GM23338 (cell line): ENCODE data around the gene EPHA4. TPM values are rescaled to one million over a fixed set of nuclear protein-coding genes. Genes with fewer than 3 reads are reported as not detected.

Source experiments
- ATAC-seq: fragments of 200-7000 bp; cut with Tn5 transposase; 3 replicates; pipeline ENCODE4 v1.9.1; 2020
- DNase-seq: peaks from one replicate; pipeline ENCODE4 v3.0.0-alpha.2; 2015; ENCODE audit warnings: low spot score
- H2AFZ ChIP-seq: fragments of 200-600 bp; sonication (generic); 2 replicates; pipeline ENCODE4 v1.8.0; 2016; ENCODE audit warnings: antibody characterized with exemption, mild to moderate bottlenecking, moderate library complexity
- H3F3A ChIP-seq: fragments of 200-600 bp; sonication (generic); replicated peaks from 2 replicates; pipeline ENCODE4 v1.8.0; 2017; ENCODE audit warnings: antibody characterized with exemption, mixed run types, low read depth
- H3K27ac ChIP-seq: fragments of 200-600 bp; sonication (generic); 2 replicates; pipeline ENCODE4 v1.6.1; 2016; ENCODE audit warnings: low read depth
- H3K27me3 ChIP-seq: fragments of 200-600 bp; sonication (generic); 2 replicates; pipeline ENCODE4 v1.8.0; 2016; ENCODE audit warnings: mild to moderate bottlenecking, mixed run types, moderate library complexity; ENCODE audit not compliant: insufficient read depth
- H3K36me3 ChIP-seq: fragments of 200-600 bp; sonication (generic); 2 replicates; pipeline ENCODE4 v1.8.0; 2016; ENCODE audit warnings: mild to moderate bottlenecking; ENCODE audit not compliant: insufficient read depth
- H3K4me1 ChIP-seq: fragments of 200-600 bp; sonication (generic); 2 replicates; pipeline ENCODE4 v1.8.0; 2016; ENCODE audit warnings: mild to moderate bottlenecking, moderate library complexity; ENCODE audit not compliant: insufficient read depth
- H3K4me2 ChIP-seq: fragments of 200-600 bp; sonication (generic); 2 replicates; pipeline ENCODE4 v1.7.1; 2017; ENCODE audit warnings: mixed run types
- H3K4me3 ChIP-seq: fragments of 200-600 bp; sonication (generic); 2 replicates; pipeline ENCODE4 v1.6.1; 2016; ENCODE audit warnings: mixed run types
- H3K79me2 ChIP-seq: fragments of 200-600 bp; sonication (generic); replicated peaks from 2 replicates; pipeline ENCODE4 v1.8.0; 2017; ENCODE audit warnings: mild to moderate bottlenecking; ENCODE audit not compliant: insufficient read depth
- H3K9me2 ChIP-seq: fragments of 200-600 bp; sonication (generic); 2 replicates; pipeline ENCODE4 v1.8.0; 2017; ENCODE audit not compliant: insufficient read depth
- H4K20me1 ChIP-seq: fragments of 200-600 bp; sonication (generic); replicated peaks from 2 replicates; pipeline ENCODE4 v1.8.0; 2017; ENCODE audit warnings: mild to moderate bottlenecking; ENCODE audit not compliant: insufficient read depth
- H3K27ac Mint-ChIP-seq: 2 replicates; pipeline ENCODE4 v1.8.0; 2020; ENCODE audit warnings: inconsistent platforms, mild to moderate bottlenecking, moderate library complexity, mixed read lengths
- H3K27me3 Mint-ChIP-seq: 3 replicates; pipeline ENCODE4 v1.8.0; 2022; ENCODE audit warnings: low read depth, mild to moderate bottlenecking, moderate library complexity, mixed read lengths, inconsistent platforms; ENCODE audit not compliant: insufficient read depth, poor library complexity
- H3K36me3 Mint-ChIP-seq: 3 replicates; pipeline ENCODE4 v1.8.0; 2021; ENCODE audit warnings: low read depth, mild to moderate bottlenecking, inconsistent platforms, moderate library complexity, mixed read lengths
- H3K4me1 Mint-ChIP-seq: 3 replicates; pipeline ENCODE4 v1.8.0; 2020; ENCODE audit warnings: mild to moderate bottlenecking, inconsistent platforms, mixed read lengths
- H3K4me3 Mint-ChIP-seq: 3 replicates; pipeline ENCODE4 v1.8.0; 2021; ENCODE audit warnings: moderate library complexity, mild to moderate bottlenecking, inconsistent platforms, mixed read lengths
- H3K9me3 Mint-ChIP-seq: 3 replicates; pipeline ENCODE4 v1.8.0; 2020; ENCODE audit warnings: moderate library complexity, mild to moderate bottlenecking, inconsistent platforms, mixed read lengths
- EZH2phosphoT487 ChIP-seq: fragments of 200-600 bp; sonication (generic); IDR thresholded peaks from one replicate; pipeline ENCODE4 v1.8.1; 2018; ENCODE audit warnings: antibody characterized with exemption; ENCODE audit not compliant: unreplicated experiment
- JUNB ChIP-seq: IDR thresholded peaks from one replicate; pipeline ENCODE4 v1.6.1; 2016; ENCODE audit warnings: antibody characterized with exemption; ENCODE audit not compliant: unreplicated experiment
- NANOG ChIP-seq: IDR thresholded peaks from 2 replicates; pipeline ENCODE4 v1.6.1; 2016; ENCODE audit warnings: antibody characterized with exemption, borderline replicate concordance
- POLR2AphosphoS5 ChIP-seq: IDR thresholded peaks from 2 replicates; pipeline ENCODE4 v1.6.1; 2016; ENCODE audit warnings: antibody characterized with exemption, low read depth
- ZNF114 ChIP-seq: fragments of 250-450 bp; sonication (Bioruptor Pico); IDR thresholded peaks from 2 replicates; pipeline ENCODE4 v1.5.0; 2020; ENCODE audit warnings: mild to moderate bottlenecking, moderate library complexity
- ZNF331 ChIP-seq: fragments of 250-450 bp; sonication (Bioruptor Pico); IDR thresholded peaks from 2 replicates; pipeline ENCODE4 v1.5.0; 2020; ENCODE audit warnings: low read depth, mild to moderate bottlenecking, moderate library complexity
- polyA plus RNA-seq: library from polyadenylated mRNA; unstranded; fragments of >200 nt; fragmentation: Nextera tagmentation; extraction: Ambion mirVana; gene quantifications from 2 replicates; pipeline ENCODE4 v1.2.1, GENCODE V29; 2016
- total RNA-seq: library from RNA; depleted of rRNA; stranded (reverse); fragments of >200 nt; shearing (Covaris generic); gene quantifications from 2 replicates; pipeline ENCODE4 v1.2.3, GENCODE V29; 2014
- TF ChIP-seq, protein P1 (sequence below): IDR thresholded peaks from 2 replicates; pipeline ENCODE4 v1.6.1; 2016; ENCODE audit warnings: antibody characterized with exemption
- TF ChIP-seq, protein P2 (sequence below): IDR thresholded peaks from one replicate; pipeline ENCODE4 v1.6.1; 2018; ENCODE audit warnings: antibody characterized with exemption; ENCODE audit not compliant: unreplicated experiment
- TF ChIP-seq, protein P3 (sequence below), 2 experiments: fragments of 200-600 bp in 1 of 2; sonication (generic) in 1 of 2; conservative IDR thresholded peaks; 2 replicates each; pipeline versions ENCODE4 v1.5.1 to v1.6.1; 2016 to 2017; ENCODE audit warnings: antibody characterized with exemption in 2 of 2, low read depth in 2 of 2, mild to moderate bottlenecking in 2 of 2, moderate library complexity in 1 of 2

EPHA4 gene
- total and polyA plus RNA-seq, 2 experiments from 2014 or later, result 4.1 to 6.2 TPM

DNA sequence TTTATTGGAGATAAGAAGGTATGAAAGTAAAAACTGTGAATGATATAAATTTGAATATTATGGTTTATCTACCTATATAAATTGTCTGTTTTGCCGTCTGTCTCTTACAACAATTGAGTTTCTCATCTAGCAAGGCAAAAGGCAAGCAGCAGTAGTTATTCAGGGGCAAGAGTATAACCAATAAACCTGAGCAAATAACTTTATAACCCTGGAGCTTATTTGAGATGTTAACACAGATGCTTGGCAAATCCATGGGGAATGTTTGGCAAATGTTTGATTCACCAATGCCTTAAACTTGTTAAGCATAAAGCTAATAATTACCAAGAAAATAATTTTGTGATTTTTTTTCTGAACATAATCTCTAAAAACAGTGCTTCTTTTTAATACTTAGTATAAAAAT lies 9.9 kb upstream of the EPHA4 start:
- no peaks in the 10 kb centered on the region for H3K9me3 Mint-ChIP-seq
- H3K4me2 ChIP-seq, result no peak overlapping the region
- no peaks in the 10 kb centered on the region for H3K27me3 Mint-ChIP-seq
- no peak overlapping the region for H3K27ac ChIP-seq
- H3K27me3 ChIP-seq, result no peaks in the 10 kb centered on the region
- H3K4me3 ChIP-seq, result no peak overlapping the region
- H3F3A ChIP-seq, result no peaks in the 10 kb centered on the region
- H3K4me3 Mint-ChIP-seq, result no peak overlapping the region
- H3K79me2 ChIP-seq, result no peaks in the 10 kb centered on the region
- H3K36me3 Mint-ChIP-seq, result no peaks in the 10 kb centered on the region
- ATAC-seq (no peak), DNase-seq (no peak)
- no peaks in the 10 kb centered on the region for H3K36me3 ChIP-seq
- no peaks in the 10 kb centered on the region for H4K20me1 ChIP-seq
- peaks cover 23% of the 10 kb centered on the region; the same call in 2 of the 3 replicates for H3K4me1 Mint-ChIP-seq
- H3K9me2 ChIP-seq, result no peaks in the 10 kb centered on the region
- H3K4me1 ChIP-seq, result peaks cover 16% of the 10 kb centered on the region
- TF ChIP-seq EZH2phosphoT487 (no peak), ZNF114 (CRISPR knock-in tag) (no peak), POLR2AphosphoS5 (no peak), NANOG (no peak), JUNB (no peak), ZNF331 (CRISPR knock-in tag) (no peak)
- TF ChIP-seq, protein P1, sequence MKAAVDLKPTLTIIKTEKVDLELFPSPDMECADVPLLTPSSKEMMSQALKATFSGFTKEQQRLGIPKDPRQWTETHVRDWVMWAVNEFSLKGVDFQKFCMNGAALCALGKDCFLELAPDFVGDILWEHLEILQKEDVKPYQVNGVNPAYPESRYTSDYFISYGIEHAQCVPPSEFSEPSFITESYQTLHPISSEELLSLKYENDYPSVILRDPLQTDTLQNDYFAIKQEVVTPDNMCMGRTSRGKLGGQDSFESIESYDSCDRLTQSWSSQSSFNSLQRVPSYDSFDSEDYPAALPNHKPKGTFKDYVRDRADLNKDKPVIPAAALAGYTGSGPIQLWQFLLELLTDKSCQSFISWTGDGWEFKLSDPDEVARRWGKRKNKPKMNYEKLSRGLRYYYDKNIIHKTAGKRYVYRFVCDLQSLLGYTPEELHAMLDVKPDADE, result no peak
- TF ChIP-seq, protein P2, sequence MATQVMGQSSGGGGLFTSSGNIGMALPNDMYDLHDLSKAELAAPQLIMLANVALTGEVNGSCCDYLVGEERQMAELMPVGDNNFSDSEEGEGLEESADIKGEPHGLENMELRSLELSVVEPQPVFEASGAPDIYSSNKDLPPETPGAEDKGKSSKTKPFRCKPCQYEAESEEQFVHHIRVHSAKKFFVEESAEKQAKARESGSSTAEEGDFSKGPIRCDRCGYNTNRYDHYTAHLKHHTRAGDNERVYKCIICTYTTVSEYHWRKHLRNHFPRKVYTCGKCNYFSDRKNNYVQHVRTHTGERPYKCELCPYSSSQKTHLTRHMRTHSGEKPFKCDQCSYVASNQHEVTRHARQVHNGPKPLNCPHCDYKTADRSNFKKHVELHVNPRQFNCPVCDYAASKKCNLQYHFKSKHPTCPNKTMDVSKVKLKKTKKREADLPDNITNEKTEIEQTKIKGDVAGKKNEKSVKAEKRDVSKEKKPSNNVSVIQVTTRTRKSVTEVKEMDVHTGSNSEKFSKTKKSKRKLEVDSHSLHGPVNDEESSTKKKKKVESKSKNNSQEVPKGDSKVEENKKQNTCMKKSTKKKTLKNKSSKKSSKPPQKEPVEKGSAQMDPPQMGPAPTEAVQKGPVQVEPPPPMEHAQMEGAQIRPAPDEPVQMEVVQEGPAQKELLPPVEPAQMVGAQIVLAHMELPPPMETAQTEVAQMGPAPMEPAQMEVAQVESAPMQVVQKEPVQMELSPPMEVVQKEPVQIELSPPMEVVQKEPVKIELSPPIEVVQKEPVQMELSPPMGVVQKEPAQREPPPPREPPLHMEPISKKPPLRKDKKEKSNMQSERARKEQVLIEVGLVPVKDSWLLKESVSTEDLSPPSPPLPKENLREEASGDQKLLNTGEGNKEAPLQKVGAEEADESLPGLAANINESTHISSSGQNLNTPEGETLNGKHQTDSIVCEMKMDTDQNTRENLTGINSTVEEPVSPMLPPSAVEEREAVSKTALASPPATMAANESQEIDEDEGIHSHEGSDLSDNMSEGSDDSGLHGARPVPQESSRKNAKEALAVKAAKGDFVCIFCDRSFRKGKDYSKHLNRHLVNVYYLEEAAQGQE, result no peak
- TF ChIP-seq, protein P3, sequence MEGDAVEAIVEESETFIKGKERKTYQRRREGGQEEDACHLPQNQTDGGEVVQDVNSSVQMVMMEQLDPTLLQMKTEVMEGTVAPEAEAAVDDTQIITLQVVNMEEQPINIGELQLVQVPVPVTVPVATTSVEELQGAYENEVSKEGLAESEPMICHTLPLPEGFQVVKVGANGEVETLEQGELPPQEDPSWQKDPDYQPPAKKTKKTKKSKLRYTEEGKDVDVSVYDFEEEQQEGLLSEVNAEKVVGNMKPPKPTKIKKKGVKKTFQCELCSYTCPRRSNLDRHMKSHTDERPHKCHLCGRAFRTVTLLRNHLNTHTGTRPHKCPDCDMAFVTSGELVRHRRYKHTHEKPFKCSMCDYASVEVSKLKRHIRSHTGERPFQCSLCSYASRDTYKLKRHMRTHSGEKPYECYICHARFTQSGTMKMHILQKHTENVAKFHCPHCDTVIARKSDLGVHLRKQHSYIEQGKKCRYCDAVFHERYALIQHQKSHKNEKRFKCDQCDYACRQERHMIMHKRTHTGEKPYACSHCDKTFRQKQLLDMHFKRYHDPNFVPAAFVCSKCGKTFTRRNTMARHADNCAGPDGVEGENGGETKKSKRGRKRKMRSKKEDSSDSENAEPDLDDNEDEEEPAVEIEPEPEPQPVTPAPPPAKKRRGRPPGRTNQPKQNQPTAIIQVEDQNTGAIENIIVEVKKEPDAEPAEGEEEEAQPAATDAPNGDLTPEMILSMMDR (conservative IDR thresholded peaks at IDR 0.05; ENCODE audit: low read depth in 2 of 2), result no peak
- no peak overlapping the region for H3K27ac Mint-ChIP-seq
- H2AFZ ChIP-seq, result no peak overlapping the region

DNA sequence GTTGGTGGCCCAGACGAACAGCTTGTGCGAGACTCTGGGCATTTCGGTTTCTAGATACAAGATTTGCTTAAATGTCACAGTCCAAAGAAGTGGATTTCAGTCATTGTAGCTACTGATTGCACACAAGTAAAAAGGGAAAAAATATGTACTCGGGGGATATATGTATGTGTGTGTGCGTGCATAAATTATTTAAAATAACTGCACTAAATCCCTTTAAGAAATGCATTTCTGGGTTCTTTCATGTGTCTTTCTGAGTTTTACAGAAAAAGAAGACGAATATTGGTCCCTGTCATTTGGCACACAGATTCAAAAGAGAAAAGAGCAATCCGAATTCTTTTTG lies 2.1 kb upstream of the EPHA4 start:
- peaks cover 43% of the 10 kb centered on the region for H3K27me3 Mint-ChIP-seq
- DNase-seq, result no peak
- Histone ChIP-seq H3K4me1 (peaks cover 19% of the 10 kb centered on the region), H3K27ac (no peak overlapping the region), H4K20me1 (no peaks in the 10 kb centered on the region), H3K4me3 (peak overlapping the region; percentile 93), H3K9me2 (no peaks in the 10 kb centered on the region), H2AFZ (peak overlapping the region; percentile 98), H3K4me2 (peak overlapping the region; percentile 99), H3K79me2 (no peaks in the 10 kb centered on the region), H3F3A (peaks cover 5% of the 10 kb centered on the region; the same call in 1 of the 2 replicates), H3K36me3 (no peaks in the 10 kb centered on the region), H3K27me3 (peaks cover 63% of the 10 kb centered on the region)
- H3K9me3 Mint-ChIP-seq, result peaks cover 2% of the 10 kb centered on the region; the same call in 1 of the 3 replicates
- no peaks in the 10 kb centered on the region; the same call in 2 of the 3 replicates for H3K36me3 Mint-ChIP-seq
- H3K4me1 Mint-ChIP-seq, result peaks cover 34% of the 10 kb centered on the region
- H3K27ac Mint-ChIP-seq, result no peak overlapping the region
- no peak for ATAC-seq
- no peak for TF ChIP-seq ZNF114 (CRISPR knock-in tag)
- peak overlapping the region; percentile 92 for H3K4me3 Mint-ChIP-seq
